Right cardiac atrium (tissue), 5 donors: ENCODE measurements around the gene NELFA. TPM values are rescaled to one million over a fixed set of nuclear protein-coding genes. Genes with fewer than 3 reads are reported as not detected.
A peak's percentile ranks its signal among the peaks of the same experiment; 100 is the strongest.

Experiments
- ATAC-seq, 2 donors: fragments of 200-7000 bp; cut with Tn5 transposase; one replicate each; pipeline versions ENCODE4 v1.8.0 to v1.9.1; 2020; ENCODE audit warnings: moderate library complexity in 2 of 2, mild to moderate bottlenecking in 1 of 2
- DNase-seq, 3 donors: peaks; one replicate each; pipeline ENCODE4 v3.0.0-alpha.2; 2020
- H3K27ac ChIP-seq: one replicate; pipeline ENCODE4 v1.5.1; 2013; ENCODE audit warnings: mild to moderate bottlenecking, low read length, control low read depth, moderate library complexity
- H3K27me3 ChIP-seq: one replicate; pipeline ENCODE4 v1.6.1; 2013; ENCODE audit not compliant: control insufficient read depth, insufficient read depth
- H3K4me1 ChIP-seq: one replicate; pipeline ENCODE4 v1.6.1; 2013; ENCODE audit warnings: low read length; ENCODE audit not compliant: control insufficient read depth, insufficient read depth
- H3K4me3 ChIP-seq: one replicate; pipeline ENCODE4 v1.5.1; 2013; ENCODE audit warnings: low read length, control low read depth
- H3K9me3 ChIP-seq: one replicate; pipeline ENCODE4 v1.6.1; 2013; ENCODE audit warnings: low read length; ENCODE audit not compliant: control insufficient read depth
- WGBS: extraction: QIAGEN DNeasy Blood & Tissue Kit; methylation state at CpG from one replicate; pipeline ENCODE4 v1.1.7; 2013; 5-methylcytosine and 5-hydroxymethylcytosine counted together
- intact Hi-C, 4 donors: fragments of 100-400 bp; cut with DNase I; formaldehyde crosslinking; loops; one replicate each; pipeline versions ENCODE4 v1.11.0 to v1.14.0; 2022 to 2023
- polyA plus RNA-seq: library from polyadenylated mRNA; stranded (reverse); fragments of 200-250 nt; gene quantifications from one replicate; pipeline ENCODE4 v1.2.3, GENCODE V29; 2013
- total RNA-seq, 4 donors: library from RNA; stranded (reverse); fragmentation: NEBNext Ultra II Directional; extraction: Animal tissue kit (Norgen Biotek cat#: 25700); gene quantifications; one replicate each; pipeline ENCODE4 v1.2.1, GENCODE V29; 2021
- donor health status: healthy with polysubstance abuse.
- donor health status: DM: no; HTN: yes; CAD: no.
- donor health status: DM: no; HTN: no; CAD: no.
- donor health status: DM: no; HTN: yes; CAD: no; lungs with severe emphysema.
- donor health status: DM: yes; HTN: yes; CAD: no.

NELFA gene
- total and polyA plus RNA-seq, 5 donors, result 11.2 to 14.9 (median 12.6) TPM

DNA sequence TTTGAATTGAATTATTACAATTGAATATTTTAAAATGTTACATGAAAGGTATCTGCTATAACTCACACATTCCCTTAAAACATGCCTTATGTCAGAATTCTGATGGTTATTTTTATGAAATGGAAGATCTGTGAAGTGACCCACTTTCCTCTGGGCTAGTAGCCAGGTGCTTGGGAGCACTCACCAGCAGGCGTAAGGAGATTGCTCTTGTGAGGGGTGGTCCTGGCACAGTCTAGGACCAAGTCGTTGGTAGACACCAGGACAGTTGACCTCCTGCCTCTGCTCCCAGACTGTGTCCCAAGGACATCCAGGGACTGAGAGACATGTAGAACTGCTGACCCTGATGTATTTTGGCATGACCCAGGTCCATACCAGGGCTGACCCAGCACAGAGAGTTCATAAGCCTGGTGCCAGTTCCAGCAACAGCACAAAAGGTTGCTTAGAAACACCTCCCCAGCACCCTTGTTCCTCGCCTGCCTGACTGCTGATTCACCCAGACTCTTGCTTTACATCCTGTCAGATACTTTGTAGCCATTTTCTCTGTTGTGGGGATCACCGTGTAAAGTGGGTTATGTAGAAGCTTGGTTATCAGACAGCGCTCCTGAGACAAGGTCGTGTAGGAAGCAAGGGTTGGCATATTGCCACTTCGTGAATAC, 48.5 kb downstream of the NELFA start:
- ATAC-seq, result peak; percentile 39 to 56
- peaks cover 4% of the 10 kb centered on the region for H3K4me1 ChIP-seq
- no peaks in the 10 kb centered on the region for H3K27me3 ChIP-seq
- no peak for DNase-seq
- intact Hi-C loops, result no loop called here
- WGBS, result 55% methylated on average over 7 of the region's 7 CpGs
- H3K27ac ChIP-seq, result no peak overlapping the region
- H3K4me3 ChIP-seq, result no peak overlapping the region
- H3K9me3 ChIP-seq, result no peaks in the 10 kb centered on the region

DNA sequence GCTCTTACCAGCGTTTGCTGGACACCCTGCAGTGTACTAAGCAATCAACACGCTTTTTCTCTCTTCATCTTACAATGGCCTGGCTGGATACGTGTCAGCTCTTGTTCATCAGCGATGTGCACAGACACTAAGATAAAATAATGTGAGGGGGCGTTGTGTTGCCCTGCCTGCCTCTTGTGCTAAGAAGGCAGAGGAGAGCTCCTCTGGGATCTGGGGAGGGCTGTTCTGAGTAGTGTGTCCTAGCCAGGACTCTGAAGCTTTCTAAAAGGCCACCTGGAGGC, 49.7 kb downstream of the NELFA start:
- ATAC-seq (no peak), DNase-seq (no peak)
- no peak overlapping the region for H3K4me3 ChIP-seq
- H3K27me3 ChIP-seq, result no peaks in the 10 kb centered on the region
- H3K9me3 ChIP-seq, result no peaks in the 10 kb centered on the region
- no peak overlapping the region for H3K27ac ChIP-seq
- peaks cover 4% of the 10 kb centered on the region for H3K4me1 ChIP-seq
- WGBS, result 75% methylated on average over 5 of the region's 5 CpGs
- intact Hi-C loops, result no loop called here

DNA sequence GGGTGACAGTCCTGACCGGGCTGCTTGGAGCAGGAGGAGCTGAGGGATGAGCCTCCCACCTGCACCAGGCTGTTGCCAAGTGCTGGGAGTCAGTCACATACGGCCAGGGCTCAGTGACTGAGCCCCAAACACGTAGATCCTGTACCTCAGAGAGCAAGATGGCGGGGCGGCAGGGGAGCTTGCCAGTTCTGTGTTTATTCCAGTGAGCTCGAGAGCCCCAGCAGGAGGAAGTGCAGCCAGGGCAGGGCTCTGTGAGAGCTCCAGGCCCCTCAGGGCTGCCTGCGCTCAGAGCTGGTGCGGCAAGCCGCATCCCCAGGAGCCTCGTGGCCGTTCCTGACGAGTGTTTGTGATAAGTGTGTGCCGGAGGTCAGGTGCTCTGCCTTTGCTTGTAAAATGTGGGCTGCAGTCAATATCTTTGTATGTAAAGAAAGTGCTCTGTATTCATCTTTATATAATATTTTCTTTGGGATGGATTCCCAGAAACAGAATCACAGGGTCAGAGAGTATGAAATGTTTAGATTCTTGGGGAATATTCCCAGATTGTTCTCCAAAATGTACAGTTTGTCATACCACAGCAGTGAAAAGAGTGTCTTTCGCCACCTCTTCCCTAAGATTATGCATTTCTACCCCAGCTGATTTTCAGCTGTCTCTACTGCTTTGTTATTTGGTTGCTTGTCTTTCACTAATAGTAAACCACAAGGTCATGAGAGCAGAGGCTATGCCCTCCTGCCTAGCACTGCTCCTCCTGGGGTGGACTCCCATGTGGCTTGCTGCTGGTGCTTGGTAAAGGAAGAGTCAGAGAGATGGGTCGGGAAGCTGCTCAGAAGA, 50.3 kb downstream of the NELFA start:
- Histone ChIP-seq H3K4me3 (no peak overlapping the region), H3K27me3 (no peaks in the 10 kb centered on the region), H3K9me3 (no peaks in the 10 kb centered on the region), H3K4me1 (peaks cover 4% of the 10 kb centered on the region), H3K27ac (no peak overlapping the region)
- intact Hi-C loops, result no loop called here
- DNase-seq, result no peak
- ATAC-seq, result peak; percentile 46 to 52
- WGBS, result 74% methylated on average over 15 of the region's 15 CpGs

DNA sequence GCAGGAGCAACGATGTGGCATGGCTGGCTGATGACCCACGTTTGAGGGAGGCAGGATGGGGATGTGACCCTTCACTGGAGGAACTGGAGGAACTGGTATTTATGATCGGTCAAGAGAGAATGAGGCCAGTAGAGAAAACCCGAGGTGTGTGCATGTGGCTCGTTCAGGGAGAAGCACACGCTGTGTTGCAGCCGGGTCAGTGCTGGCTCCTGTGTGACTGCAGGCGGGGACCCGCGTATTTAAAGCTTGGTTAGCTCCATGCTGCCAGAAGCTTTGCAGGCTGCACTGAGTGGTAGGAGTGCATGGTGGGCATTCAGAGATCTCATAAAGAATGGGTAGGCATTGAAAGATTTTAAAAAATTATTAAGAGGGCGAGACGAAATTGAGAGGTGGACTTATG, 52.1 kb downstream of the NELFA start:
- H3K4me1 ChIP-seq, result peaks cover 4% of the 10 kb centered on the region
- ATAC-seq (no peak), DNase-seq (no peak)
- H3K27me3 ChIP-seq, result no peaks in the 10 kb centered on the region
- no peaks in the 10 kb centered on the region for H3K9me3 ChIP-seq
- no peak overlapping the region for H3K4me3 ChIP-seq
- intact Hi-C loops, result no loop called here
- WGBS, result 93% methylated on average over 12 of the region's 12 CpGs
- H3K27ac ChIP-seq, result no peak overlapping the region

DNA sequence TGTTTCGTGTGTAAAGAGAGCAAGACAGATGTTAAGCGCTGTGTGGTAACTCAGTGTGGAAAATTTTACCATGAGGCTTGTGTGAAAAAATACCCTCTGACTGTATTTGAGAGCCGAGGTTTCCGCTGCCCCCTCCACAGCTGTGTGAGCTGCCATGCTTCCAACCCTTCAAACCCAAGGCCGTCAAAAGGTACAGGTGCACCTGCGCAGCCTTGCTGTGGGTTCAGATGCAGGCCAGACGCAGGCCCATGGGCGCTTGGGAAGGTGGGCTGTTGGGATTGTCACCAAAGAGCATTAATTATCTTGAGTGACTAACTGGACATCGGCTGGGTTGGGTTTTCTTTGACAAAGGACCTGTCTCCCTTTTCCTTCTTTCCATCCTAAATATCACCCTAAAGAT, 55.4 kb downstream of the NELFA start:
- no peaks in the 10 kb centered on the region for H3K27me3 ChIP-seq
- 96% methylated on average over 9 of the region's 9 CpGs for WGBS
- ATAC-seq (no peak), DNase-seq (no peak)
- no peak overlapping the region for H3K4me3 ChIP-seq
- no peaks in the 10 kb centered on the region for H3K4me1 ChIP-seq
- H3K27ac ChIP-seq, result no peak overlapping the region
- intact Hi-C loops, result no loop called here
- no peaks in the 10 kb centered on the region for H3K9me3 ChIP-seq

DNA sequence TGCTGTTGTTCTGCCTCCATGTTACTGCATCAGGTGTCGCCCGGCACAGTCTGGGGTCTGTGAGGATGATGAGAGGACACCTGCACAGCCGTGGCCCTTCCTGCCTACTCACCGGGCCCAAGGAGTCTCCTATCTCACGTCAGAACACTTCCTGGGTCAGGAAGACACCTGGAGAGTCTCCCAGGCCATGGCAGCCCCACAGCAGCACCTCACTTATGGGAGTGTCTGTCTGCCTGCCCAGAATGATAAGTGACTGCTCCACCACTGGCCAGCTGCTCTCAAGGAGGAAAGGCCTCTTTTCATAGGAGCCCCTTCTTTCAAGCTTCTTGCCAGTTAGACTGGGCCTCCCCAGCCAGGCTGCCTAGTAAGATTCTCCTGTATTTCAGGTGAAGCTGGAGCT, 56.1 kb downstream of the NELFA start:
- no peak for DNase-seq
- intact Hi-C loops, result no loop called here

DNA sequence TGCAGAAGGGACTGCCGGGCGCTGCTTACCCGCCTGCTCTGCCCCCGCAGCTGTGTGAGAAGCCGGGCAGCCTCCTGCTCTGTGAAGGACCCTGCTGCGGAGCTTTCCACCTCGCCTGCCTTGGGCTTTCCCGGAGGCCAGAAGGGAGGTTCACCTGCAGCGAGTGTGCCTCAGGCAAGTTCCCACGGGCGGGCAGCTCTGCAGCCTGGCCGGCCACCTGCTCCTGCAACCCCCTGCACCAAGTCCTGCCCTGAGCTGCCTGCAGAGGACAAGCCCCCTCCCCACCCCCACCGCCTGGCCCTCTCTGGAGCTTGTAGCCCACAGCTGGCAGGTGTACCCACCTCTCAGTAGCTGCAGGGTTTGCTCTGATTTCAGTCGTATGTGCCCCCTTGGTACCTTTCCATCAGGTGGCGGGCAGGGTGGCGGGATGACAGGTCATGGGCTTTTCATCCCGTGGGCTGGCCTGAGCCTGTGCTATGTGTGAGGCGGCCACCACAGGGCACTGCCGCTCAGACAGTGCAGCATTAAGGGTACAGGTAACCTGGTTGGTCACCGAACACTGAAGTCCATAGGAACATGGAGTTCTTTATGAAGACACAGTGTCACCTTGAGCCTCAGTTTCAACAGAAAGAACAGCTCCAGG, 56.6 kb downstream of the NELFA start:
- Histone ChIP-seq H3K27me3 (no peaks in the 10 kb centered on the region), H3K4me3 (no peak overlapping the region), H3K27ac (no peak overlapping the region), H3K4me1 (no peaks in the 10 kb centered on the region), H3K9me3 (no peaks in the 10 kb centered on the region)
- intact Hi-C loops, result no loop called here
- DNase-seq (no peak), ATAC-seq (peak in 1 of 2 donors; percentile 15)
- 95% methylated on average over 20 of the region's 20 CpGs for WGBS

More for the DNA sequence above, 56.1 kb downstream of the NELFA start:
- H3K9me3 ChIP-seq, result no peaks in the 10 kb centered on the region
- no peak overlapping the region for H3K27ac ChIP-seq
- no peak for ATAC-seq
- no peak overlapping the region for H3K4me3 ChIP-seq
- WGBS, result 77% methylated on average over 5 of the region's 5 CpGs
- no peaks in the 10 kb centered on the region for H3K4me1 ChIP-seq
- no peaks in the 10 kb centered on the region for H3K27me3 ChIP-seq

DNA sequence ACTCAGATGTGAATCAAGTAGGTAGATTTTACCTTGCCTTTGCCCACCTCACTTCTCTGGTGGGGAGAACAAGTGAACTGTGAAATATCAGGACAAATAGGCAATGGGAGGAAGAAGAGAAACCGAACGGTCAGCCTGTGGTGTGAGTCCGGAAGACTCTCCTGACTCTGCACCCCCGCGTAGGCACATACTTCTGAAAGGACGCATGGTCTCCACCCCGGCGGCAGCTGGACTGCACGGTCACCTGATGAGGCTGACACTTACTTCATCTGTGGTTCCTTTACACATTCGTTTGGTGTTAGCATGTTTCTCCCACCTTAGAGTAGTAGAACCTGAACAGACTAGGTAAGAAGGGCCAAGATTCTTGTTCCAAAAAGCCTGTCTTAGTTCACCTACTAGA, 58.4 kb downstream of the NELFA start:
- intact Hi-C loops, result no loop called here
- 85% methylated on average over 10 of the region's 10 CpGs for WGBS

DNA sequence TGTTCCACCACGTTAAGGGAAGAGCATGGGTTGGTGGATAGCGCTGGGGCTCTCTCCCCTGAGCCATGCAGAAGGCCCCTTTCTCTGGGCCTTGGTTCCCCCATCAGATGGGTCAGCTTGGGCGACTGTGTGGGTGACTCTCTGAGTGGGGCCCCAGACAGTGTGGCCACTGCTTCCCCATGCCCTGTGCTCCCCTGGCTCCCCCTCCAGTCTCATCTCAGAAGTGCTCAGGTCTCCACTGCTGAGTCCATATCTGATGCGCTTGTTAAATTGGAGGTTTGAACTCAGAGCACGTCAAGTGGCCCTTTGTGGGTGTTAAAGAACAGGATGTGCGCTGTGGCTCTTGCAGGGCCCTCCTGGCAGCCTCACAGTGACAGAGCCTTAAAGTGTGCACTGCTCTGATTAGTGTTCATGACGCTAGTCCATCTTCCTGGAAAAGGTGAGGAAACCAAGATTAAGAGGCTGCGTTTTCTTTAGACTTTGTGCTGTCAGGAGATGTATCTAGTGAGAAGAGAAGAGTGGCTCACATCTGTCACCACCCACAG, 59.8 kb downstream of the NELFA start:
- H3K27me3 ChIP-seq, result no peaks in the 10 kb centered on the region
- ATAC-seq (peak; percentile 13 to 68), DNase-seq (no peak)
- H3K27ac ChIP-seq, result no peak overlapping the region
- WGBS, result 82% methylated on average over 8 of the region's 8 CpGs
- intact Hi-C loops, result no loop called here
- no peak overlapping the region for H3K4me3 ChIP-seq
- no peaks in the 10 kb centered on the region for H3K4me1 ChIP-seq
- H3K9me3 ChIP-seq, result no peaks in the 10 kb centered on the region

More for the DNA sequence above, 58.4 kb downstream of the NELFA start:
- Histone ChIP-seq H3K27me3 (no peaks in the 10 kb centered on the region), H3K27ac (no peak overlapping the region), H3K4me3 (no peak overlapping the region), H3K9me3 (no peaks in the 10 kb centered on the region), H3K4me1 (no peaks in the 10 kb centered on the region)
- ATAC-seq, result no peak
- DNase-seq, result no peak

DNA sequence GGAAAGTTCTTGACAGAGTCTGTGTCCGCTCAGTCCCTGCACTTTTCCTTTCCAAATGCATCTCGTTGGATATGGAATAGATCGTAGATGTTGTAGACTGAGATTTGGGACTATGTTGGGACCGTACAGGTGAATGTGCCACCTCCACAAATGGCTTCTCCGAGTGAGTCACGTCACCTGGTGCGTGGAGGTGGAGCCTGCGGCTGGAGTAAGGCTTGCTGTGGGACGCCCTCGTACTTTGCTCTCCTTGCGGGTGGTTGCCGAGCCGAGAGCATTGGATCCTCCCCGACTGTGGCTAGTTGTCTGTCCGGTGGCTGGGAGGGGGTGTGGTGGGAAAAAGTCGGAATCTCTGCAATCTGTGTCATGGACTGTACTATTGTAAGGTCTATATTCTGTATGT, 60.5 kb downstream of the NELFA start:
- DNase-seq, result no peak
- no peaks in the 10 kb centered on the region for H3K4me1 ChIP-seq
- no peak for ATAC-seq
- no peak overlapping the region for H3K4me3 ChIP-seq
- no peaks in the 10 kb centered on the region for H3K27me3 ChIP-seq
- WGBS, result 95% methylated on average over 16 of the region's 16 CpGs
- intact Hi-C loops, result no loop called here
- H3K9me3 ChIP-seq, result no peaks in the 10 kb centered on the region
- H3K27ac ChIP-seq, result no peak overlapping the region

DNA sequence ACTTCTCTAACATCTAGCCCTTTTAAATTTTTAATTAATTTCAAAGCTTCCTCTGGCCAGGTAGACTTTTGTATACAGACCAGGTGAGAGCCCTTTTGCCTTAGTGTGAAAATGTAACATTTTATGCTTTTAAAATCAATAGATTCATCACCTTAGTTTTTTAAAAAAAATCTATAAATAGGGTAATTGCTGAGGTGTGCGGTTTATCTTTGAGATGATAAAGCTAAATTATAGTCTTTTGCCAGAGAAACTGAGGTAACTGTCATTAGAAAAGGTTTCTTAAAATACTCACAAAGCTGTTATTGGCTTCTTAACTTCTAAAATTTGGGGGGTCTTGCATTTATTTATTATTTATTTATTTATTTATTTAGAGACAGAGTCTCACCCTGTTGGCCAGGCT, 62.9 kb downstream of the NELFA start:
- WGBS, result 99% methylated on average over 1 of the region's 1 CpG
- no peak for DNase-seq

More for the DNA sequence above, 62.9 kb downstream of the NELFA start:
- Histone ChIP-seq H3K9me3 (no peaks in the 10 kb centered on the region), H3K27me3 (no peaks in the 10 kb centered on the region), H3K27ac (no peak overlapping the region), H3K4me3 (no peak overlapping the region), H3K4me1 (no peaks in the 10 kb centered on the region)
- no peak for ATAC-seq
- intact Hi-C loops, result no loop called here
